CD4-positive, alpha-beta memory T cell (primary cell): ENCODE measurements around the gene ITGAD. TPM values are rescaled to one million over a fixed set of nuclear protein-coding genes. Genes with fewer than 3 reads are reported as not detected.

Experiments
- CTCF ChIA-PET: fragments of 350-600 bp; sonication (Branson Sonifier 250); formaldehyde crosslinking; loops from one replicate; lab custom pipeline; 2021; ENCODE audit warnings: inconsistent platforms; ENCODE audit not compliant: partially characterized antibody; lab: Charles Lee
- POLR2A ChIA-PET: fragments of 350-600 bp; sonication (Branson Sonifier 250); formaldehyde crosslinking; loops from one replicate; lab custom pipeline; 2021; ENCODE audit not compliant: partially characterized antibody; lab: Charles Lee
- DNase-seq, 5 donors: peaks; one replicate each; pipeline versions ENCODE4 v3.0.0 to v3.0.0-alpha.2; 2020 to 2022; ENCODE audit warnings: mixed read lengths in 1 of 5
- H3K27ac ChIP-seq: one replicate; pipeline ENCODE4 v1.7.0; 2013; ENCODE audit warnings: low read depth, low read length
- H3K27me3 ChIP-seq: 2 replicates; pipeline ENCODE4 v1.7.0; 2013; ENCODE audit warnings: mild to moderate bottlenecking, low read length, moderate library complexity; ENCODE audit not compliant: insufficient read depth
- H3K36me3 ChIP-seq: 2 replicates; pipeline ENCODE4 v1.7.0; 2013; ENCODE audit warnings: mild to moderate bottlenecking, low read length, moderate library complexity; ENCODE audit not compliant: insufficient read depth
- H3K4me1 ChIP-seq: 2 replicates; pipeline ENCODE4 v1.7.0; 2013; ENCODE audit warnings: mild to moderate bottlenecking, low read length, moderate library complexity; ENCODE audit not compliant: insufficient read depth
- H3K4me3 ChIP-seq, 2 donors: one replicate each; pipeline ENCODE4 v1.7.0; 2013; ENCODE audit warnings: low read length in 2 of 2, mild to moderate bottlenecking in 1 of 2
- H3K9me3 ChIP-seq, 2 donors: one replicate each; pipeline ENCODE4 v1.7.0; 2013; ENCODE audit warnings: low read length in 2 of 2, control low read depth in 1 of 2; ENCODE audit not compliant: control insufficient read depth in 1 of 2
- H3K27ac Mint-ChIP-seq, 7 donors: one replicate each; pipeline ENCODE4 v1.8.0; 2020 to 2021; ENCODE audit warnings: mixed read lengths in 7 of 7, mild to moderate bottlenecking in 6 of 7, inconsistent platforms in 3 of 7, moderate library complexity in 3 of 7
- H3K27me3 Mint-ChIP-seq, 2 donors: one replicate each; pipeline ENCODE4 v1.8.0; 2020 to 2021; ENCODE audit warnings: mixed read lengths in 2 of 2
- H3K36me3 Mint-ChIP-seq, 2 donors: one replicate each; pipeline ENCODE4 v1.8.0; 2020 to 2021; ENCODE audit warnings: mixed read lengths in 2 of 2, inconsistent platforms in 1 of 2, mild to moderate bottlenecking in 1 of 2
- H3K4me1 Mint-ChIP-seq, 4 donors: one replicate each; pipeline ENCODE4 v1.8.0; 2020 to 2021; ENCODE audit warnings: mixed read lengths in 4 of 4, mild to moderate bottlenecking in 1 of 4
- H3K4me3 Mint-ChIP-seq, 8 donors: one replicate each; pipeline ENCODE4 v1.8.0; 2020 to 2021; ENCODE audit warnings: mixed read lengths in 8 of 8, mild to moderate bottlenecking in 7 of 8, moderate library complexity in 6 of 8, inconsistent platforms in 3 of 8
- H3K9me3 Mint-ChIP-seq, 8 donors: one replicate each; pipeline ENCODE4 v1.8.0; 2020 to 2021; ENCODE audit warnings: mixed read lengths in 8 of 8, mild to moderate bottlenecking in 5 of 8, inconsistent platforms in 3 of 8, moderate library complexity in 1 of 8
- intact Hi-C: fragments of 100-400 bp; cut with micrococcal nuclease; formaldehyde crosslinking; loops from one replicate; pipeline ENCODE4 v1.15.1; 2023
- polyA plus RNA-seq, 2 donors: library from polyadenylated mRNA; unstranded; fragments of 300-500 nt; fragmentation: Illumina TruSeq; gene quantifications; one replicate each; pipeline ENCODE4 v1.2.3, GENCODE V29; 2021
- total RNA-seq, 2 experiments: library from RNA; stranded (reverse); gene quantifications; one replicate each; pipeline ENCODE4 v1.2.3, GENCODE V29; 2021

Gene ITGAD
- total and polyA plus RNA-seq, 4 experiments from 2014 or later: 0.07 TPM; not detected in 3

DNA sequence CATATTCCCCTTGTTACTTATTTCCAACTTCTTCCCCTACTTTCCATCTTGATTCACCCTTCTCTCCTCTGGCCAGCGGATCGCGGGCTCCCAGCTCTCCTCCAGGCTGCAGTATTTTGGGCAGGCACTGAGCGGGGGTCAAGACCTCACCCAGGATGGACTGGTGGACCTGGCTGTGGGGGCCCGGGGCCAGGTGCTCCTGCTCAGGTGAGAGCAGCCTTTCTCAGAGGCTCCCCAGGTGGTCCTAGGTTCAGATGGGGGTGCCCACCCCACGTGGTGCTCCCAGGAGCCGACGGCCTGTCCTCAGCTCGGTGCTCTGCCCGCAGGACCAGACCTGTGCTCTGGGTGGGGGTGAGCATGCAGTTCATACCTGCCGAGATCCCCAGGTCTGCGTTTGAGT lies 22.1 kb upstream of the ITGAD start:
- Histone ChIP-seq H3K4me1 (no peaks in the 10 kb centered on the region), H3K4me3 (no peak overlapping the region), H3K27ac (no peak overlapping the region), H3K9me3 (no peaks in the 10 kb centered on the region), H3K27me3 (no peaks in the 10 kb centered on the region), H3K36me3 (no peaks in the 10 kb centered on the region)
- Mint-ChIP-seq H3K27me3 (peaks cover 2 to 3% of the 10 kb centered on the region in 2 donors), H3K27ac (peak overlapping the region in 2 of 7 donors; percentile 41 to 52), H3K36me3 (no peaks in the 10 kb centered on the region), H3K4me1 (peaks cover 6 to 8% (median 7%) of the 10 kb centered on the region in 4 donors), H3K9me3 (peaks cover 0 to 11% (median 4%) of the 10 kb centered on the region in 8 donors), H3K4me3 (no peak overlapping the region)
- intact Hi-C loops: no loop called here
- no peak for DNase-seq
- ChIA-PET POLR2A (no interaction called here), CTCF (no interaction called here)

DNA sequence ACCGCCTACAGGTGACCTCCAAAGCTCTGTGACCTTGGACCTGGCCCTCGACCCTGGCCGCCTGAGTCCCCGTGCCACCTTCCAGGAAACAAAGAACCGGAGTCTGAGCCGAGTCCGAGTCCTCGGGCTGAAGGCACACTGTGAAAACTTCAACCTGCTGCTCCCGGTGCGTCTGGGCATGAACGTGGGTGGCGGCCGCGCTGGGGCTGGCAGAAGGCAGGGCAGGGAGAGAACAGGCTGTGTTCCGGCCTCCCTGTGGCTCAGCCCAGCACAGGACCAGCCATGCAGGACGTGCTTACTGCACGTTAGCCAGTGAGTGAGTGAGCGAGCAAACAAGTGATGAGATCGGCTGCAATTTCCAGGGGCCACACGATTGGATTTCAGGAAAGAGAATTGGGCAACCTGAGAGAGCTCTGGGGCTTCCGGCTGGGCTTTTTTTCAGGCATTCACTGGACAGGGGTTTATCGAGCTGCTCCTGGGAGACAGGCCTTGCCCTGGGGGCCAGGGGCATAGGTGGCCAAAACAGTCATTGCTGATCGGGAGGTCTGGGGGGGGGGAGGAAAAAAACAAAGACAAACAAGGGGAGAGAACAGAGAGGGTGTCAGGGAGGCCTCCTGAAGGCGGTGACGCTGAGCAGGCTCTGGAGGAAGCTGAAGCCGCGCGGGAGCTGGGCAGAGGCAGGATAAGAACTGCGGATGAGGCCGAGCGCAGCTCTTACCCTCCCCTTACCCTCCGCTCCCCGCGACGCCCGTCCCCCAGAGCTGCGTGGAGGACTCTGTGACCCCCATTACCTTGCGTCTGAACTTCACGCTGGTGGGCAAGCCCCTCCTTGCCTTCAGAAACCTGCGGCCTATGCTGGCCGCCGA lies 21.3 kb upstream of the ITGAD start:
- Histone ChIP-seq H3K4me1 (no peaks in the 10 kb centered on the region), H3K27me3 (no peaks in the 10 kb centered on the region), H3K27ac (no peak overlapping the region), H3K4me3 (no peak overlapping the region), H3K9me3 (no peaks in the 10 kb centered on the region), H3K36me3 (no peaks in the 10 kb centered on the region)
- H3K27me3 Mint-ChIP-seq: peaks cover 2 to 3% of the 10 kb centered on the region in 2 donors
- intact Hi-C loops: no loop called here
- ChIA-PET CTCF (no interaction called here), POLR2A (no interaction called here)
- H3K27ac Mint-ChIP-seq: no peak overlapping the region
- H3K4me3 Mint-ChIP-seq: no peak overlapping the region
- DNase-seq: no peak
- H3K9me3 Mint-ChIP-seq: peaks cover 0 to 11% (median 4%) of the 10 kb centered on the region in 8 donors
- H3K36me3 Mint-ChIP-seq: no peaks in the 10 kb centered on the region
- H3K4me1 Mint-ChIP-seq: peaks cover 3 to 5% (median 4%) of the 10 kb centered on the region in 4 donors

DNA sequence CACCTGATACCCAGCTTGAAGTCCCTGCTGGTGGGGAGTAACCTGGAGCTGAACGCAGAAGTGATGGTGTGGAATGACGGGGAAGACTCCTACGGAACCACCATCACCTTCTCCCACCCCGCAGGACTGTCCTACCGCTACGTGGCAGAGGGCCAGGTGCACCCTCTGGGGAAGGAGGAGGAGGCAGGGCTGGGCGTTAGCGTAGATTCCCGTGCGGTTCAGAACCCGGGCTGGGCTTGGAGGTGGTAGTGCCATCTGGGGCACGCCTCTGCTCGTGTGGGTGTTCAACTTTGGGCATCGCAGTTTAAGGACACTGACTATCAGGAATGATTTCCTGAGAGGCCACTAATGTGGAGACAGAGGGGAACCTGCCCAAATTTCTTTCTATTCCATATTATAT lies 19.9 kb upstream of the ITGAD start:
- Histone ChIP-seq H3K9me3 (no peaks in the 10 kb centered on the region), H3K4me3 (no peak overlapping the region), H3K27me3 (no peaks in the 10 kb centered on the region), H3K27ac (no peak overlapping the region), H3K4me1 (no peaks in the 10 kb centered on the region), H3K36me3 (no peaks in the 10 kb centered on the region)
- CTCF ChIA-PET: interaction anchor here (1.7 kb wide), 1 partner anchor 9 kb away, joined by 4 read pairs; no protein-coding TSS in a partner anchor
- Mint-ChIP-seq H3K4me1 (no peaks in the 10 kb centered on the region), H3K27me3 (peaks cover 2 to 5% of the 10 kb centered on the region in 2 donors), H3K27ac (no peak overlapping the region), H3K4me3 (no peak overlapping the region), H3K9me3 (peaks cover 0 to 11% (median 4%) of the 10 kb centered on the region in 8 donors), H3K36me3 (no peaks in the 10 kb centered on the region)
- POLR2A ChIA-PET: no interaction called here
- intact Hi-C loops: no loop called here
- no peak for DNase-seq

DNA sequence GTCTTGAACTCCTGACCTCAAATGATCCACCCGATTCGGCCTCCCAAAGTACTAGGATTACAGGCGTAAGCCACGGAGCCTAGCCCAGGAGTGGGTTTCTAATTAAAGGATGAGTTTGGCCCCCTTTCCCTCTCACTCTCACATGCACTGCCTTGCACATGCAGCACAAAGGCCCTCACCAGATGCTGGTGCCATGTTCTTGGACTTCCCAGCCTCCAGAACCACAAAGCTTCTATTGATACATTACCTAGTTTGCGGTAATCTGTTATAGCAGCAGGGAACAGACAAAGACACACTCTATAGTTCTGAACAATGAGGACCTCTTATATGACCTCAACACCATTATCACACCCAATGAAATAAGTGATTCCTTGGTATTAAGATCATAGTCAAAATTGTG lies 17.9 kb upstream of the ITGAD start:
- Histone ChIP-seq H3K9me3 (no peaks in the 10 kb centered on the region), H3K4me3 (no peak overlapping the region), H3K36me3 (no peaks in the 10 kb centered on the region), H3K27ac (no peak overlapping the region), H3K4me1 (no peaks in the 10 kb centered on the region), H3K27me3 (no peaks in the 10 kb centered on the region)
- no peak overlapping the region for H3K27ac Mint-ChIP-seq
- POLR2A ChIA-PET: no interaction called here
- DNase-seq: no peak
- CTCF ChIA-PET: no interaction called here
- H3K36me3 Mint-ChIP-seq: no peaks in the 10 kb centered on the region
- peaks cover 2 to 5% of the 10 kb centered on the region in 2 donors for H3K27me3 Mint-ChIP-seq
- H3K9me3 Mint-ChIP-seq: peaks cover 0 to 11% (median 4%) of the 10 kb centered on the region in 8 donors
- intact Hi-C loops: no loop called here
- no peaks in the 10 kb centered on the region for H3K4me1 Mint-ChIP-seq
- H3K4me3 Mint-ChIP-seq: no peak overlapping the region

DNA sequence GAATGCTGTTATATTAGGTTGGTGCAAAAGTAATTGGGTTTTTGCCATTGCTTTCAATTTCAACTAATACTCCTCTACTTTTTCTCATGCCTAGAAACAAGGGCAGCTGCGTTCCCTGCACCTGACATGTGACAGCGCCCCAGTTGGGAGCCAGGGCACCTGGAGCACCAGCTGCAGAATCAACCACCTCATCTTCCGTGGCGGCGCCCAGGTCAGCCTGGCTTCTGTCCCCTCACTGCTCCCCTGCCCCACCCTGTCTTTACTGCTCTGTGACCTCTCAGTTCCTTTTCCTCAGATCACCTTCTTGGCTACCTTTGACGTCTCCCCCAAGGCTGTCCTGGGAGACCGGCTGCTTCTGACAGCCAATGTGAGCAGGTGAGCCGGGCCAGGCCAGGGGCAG lies 16.4 kb upstream of the ITGAD start:
- ChIA-PET CTCF (interaction anchor here (1.3 kb wide), 1 partner anchor 10 kb away, joined by 3 read pairs; no protein-coding TSS in a partner anchor), POLR2A (no interaction called here)
- H3K4me3 Mint-ChIP-seq: no peak overlapping the region
- Histone ChIP-seq H3K27me3 (no peaks in the 10 kb centered on the region), H3K27ac (no peak overlapping the region), H3K36me3 (no peaks in the 10 kb centered on the region), H3K4me3 (no peak overlapping the region), H3K9me3 (no peaks in the 10 kb centered on the region), H3K4me1 (no peaks in the 10 kb centered on the region)
- peaks cover 0 to 11% (median 4%) of the 10 kb centered on the region in 8 donors for H3K9me3 Mint-ChIP-seq
- H3K4me1 Mint-ChIP-seq: no peaks in the 10 kb centered on the region
- no peaks in the 10 kb centered on the region for H3K36me3 Mint-ChIP-seq
- DNase-seq: no peak
- peak overlapping the region in 1 of 7 donors; percentile 50 for H3K27ac Mint-ChIP-seq
- peaks cover 0 to 5% of the 10 kb centered on the region in 2 donors for H3K27me3 Mint-ChIP-seq
- intact Hi-C loops: no loop called here

DNA sequence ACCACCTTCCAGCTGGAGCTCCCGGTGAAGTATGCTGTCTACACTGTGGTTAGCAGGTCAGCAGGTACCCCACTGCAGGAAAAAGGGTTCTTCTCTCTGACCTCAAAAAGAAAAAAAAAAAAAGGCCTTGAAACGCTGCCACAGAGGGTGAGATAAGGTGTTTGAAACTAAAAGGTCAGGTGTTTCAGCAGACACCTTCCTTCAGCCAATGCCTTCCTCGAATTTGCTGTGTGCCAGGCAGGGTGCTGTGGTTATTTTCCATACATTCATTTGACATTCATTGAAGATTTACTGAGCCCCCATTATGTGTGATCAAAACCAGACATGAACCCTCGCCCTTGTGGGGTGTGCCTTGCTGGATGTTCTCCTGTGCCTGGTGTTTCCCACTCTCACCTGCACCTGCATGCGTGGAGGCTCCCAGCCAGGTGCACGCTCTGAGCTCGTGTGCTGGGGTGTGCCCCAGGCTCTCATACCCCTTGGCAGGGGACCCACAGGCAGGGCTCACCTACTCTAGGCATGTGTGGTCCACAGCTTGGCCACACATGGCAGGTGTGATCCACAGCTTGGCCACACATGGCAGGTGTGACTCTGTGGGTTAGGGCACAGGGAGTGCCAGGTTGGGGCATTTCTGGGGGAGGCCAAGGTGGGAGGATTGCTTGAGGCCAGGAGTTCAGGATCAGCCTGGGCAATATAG lies 15.8 kb upstream of the ITGAD start:
- DNase-seq: no peak

DNA sequence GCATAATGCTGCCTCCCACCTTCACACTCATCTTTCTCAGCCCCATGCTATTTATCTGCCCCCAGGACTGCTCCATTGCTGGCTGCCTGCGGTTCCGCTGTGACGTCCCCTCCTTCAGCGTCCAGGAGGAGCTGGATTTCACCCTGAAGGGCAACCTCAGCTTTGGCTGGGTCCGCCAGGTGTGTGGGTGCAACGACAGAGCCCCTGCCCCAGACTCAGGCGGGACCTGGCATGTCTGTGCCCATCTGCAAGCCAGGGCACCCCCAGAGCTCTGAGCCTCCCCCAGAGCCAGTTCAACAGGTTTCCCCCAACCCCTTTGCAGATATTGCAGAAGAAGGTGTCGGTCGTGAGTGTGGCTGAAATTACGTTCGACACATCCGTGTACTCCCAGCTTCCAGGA lies 12.9 kb upstream of the ITGAD start:
- no peak overlapping the region for H3K4me3 ChIP-seq
- H3K27ac ChIP-seq: no peak overlapping the region
- Mint-ChIP-seq H3K27me3 (peaks cover 8 to 10% of the 10 kb centered on the region in 2 donors), H3K36me3 (no peaks in the 10 kb centered on the region), H3K9me3 (peaks cover 0 to 9% (median 3%) of the 10 kb centered on the region in 8 donors), H3K4me1 (peaks cover 0 to 1% (median 0%) of the 10 kb centered on the region in 4 donors), H3K27ac (peak overlapping the region in 1 of 7 donors; percentile 13), H3K4me3 (peak overlapping the region in 1 of 8 donors; percentile 23)
- H3K4me1 ChIP-seq: no peaks in the 10 kb centered on the region
- no peaks in the 10 kb centered on the region for H3K27me3 ChIP-seq
- H3K9me3 ChIP-seq: no peaks in the 10 kb centered on the region
- DNase-seq: no peak
- POLR2A ChIA-PET: no interaction called here
- CTCF ChIA-PET: no interaction called here
- H3K36me3 ChIP-seq: no peaks in the 10 kb centered on the region
- intact Hi-C loops: no loop called here

More for the DNA sequence above, 15.8 kb upstream of the ITGAD start:
- intact Hi-C loops: no loop called here
- ChIA-PET CTCF (interaction anchor here (1.0 kb wide), 1 partner anchor 77 kb away, joined by 4 read pairs; no protein-coding TSS in a partner anchor), POLR2A (no interaction called here)
- Histone ChIP-seq H3K27me3 (no peaks in the 10 kb centered on the region), H3K27ac (no peak overlapping the region), H3K9me3 (no peaks in the 10 kb centered on the region), H3K4me1 (no peaks in the 10 kb centered on the region), H3K4me3 (no peak overlapping the region), H3K36me3 (no peaks in the 10 kb centered on the region)
- Mint-ChIP-seq H3K36me3 (no peaks in the 10 kb centered on the region), H3K9me3 (peaks cover 0 to 11% (median 4%) of the 10 kb centered on the region in 8 donors), H3K4me3 (no peak overlapping the region), H3K27ac (peak overlapping the region in 1 of 7 donors; percentile 25), H3K27me3 (peaks cover 1 to 5% of the 10 kb centered on the region in 2 donors), H3K4me1 (peaks cover 0 to 1% (median 0%) of the 10 kb centered on the region in 4 donors)
